ENCODE data around the gene TAF7L.
"Not testable (repeated sequence)": the region's sequence is repeated elsewhere in the genome, so short reads cannot be mapped to it uniquely, and the experiment has no call there.

The TAF7L gene
- total RNA-seq: 0 to 0.44 (median 0) reads per million in 4 experiments

GRCh38 chrX:101290957-101291603 is at the start of gene TAF7L:
Gene TAF7L, minus strand, starts transcription at chrX:101291334. Its CDS starts 3,791 bp downstream, at chrX:101287543.
- DNase-seq: no peak

GRCh38 chrX:101337776-101338271 is 46.7 kb upstream of the TAF7L start:
- DNase-seq: no peak

GRCh38 chrX:101334310-101334709 is 43.2 kb upstream of the TAF7L start:
- not testable (repeated sequence) for DNase-seq

- DNase-seq: not testable (repeated sequence)
Measured at GRCh38 chrX:101326600-101326999, 35.5 kb upstream of the TAF7L start.

GRCh38 chrX:101303790-101304189 is 12.7 kb upstream of the TAF7L start:
- DNase-seq: no peak

GRCh38 chrX:101295603-101296002 is 4.5 kb upstream of the TAF7L start:
- not testable (repeated sequence) for DNase-seq

- no peak for DNase-seq
Measured at GRCh38 chrX:101287402-101287801, 3.7 kb downstream of the TAF7L start.

GRCh38 chrX:101276238-101276637 is 14.9 kb downstream of the TAF7L start:
- no peak for DNase-seq

GRCh38 chrX:101274198-101274597 is 16.9 kb downstream of the TAF7L start:
- no peak for DNase-seq

GRCh38 chrX:101265869-101266428 is 25.2 kb downstream of the TAF7L start:
- no peak for DNase-seq

GRCh38 chrX:101263766-101264165 is 27.4 kb downstream of the TAF7L start:
- no peak for DNase-seq

GRCh38 chrX:101262590-101262989 is 28.5 kb downstream of the TAF7L start:
- DNase-seq: no peak

GRCh38 chrX:101260435-101260834 is 30.7 kb downstream of the TAF7L start:
- no peak for DNase-seq

- no peak for DNase-seq
Measured at GRCh38 chrX:101258259-101258581, 32.9 kb downstream of the TAF7L start.

- DNase-seq: no peak
Measured at GRCh38 chrX:101257448-101258258, 33.5 kb downstream of the TAF7L start.

GRCh38 chrX:101252634-101253033 is 38.5 kb downstream of the TAF7L start:
- no peak for DNase-seq

- no peak for DNase-seq
Measured at GRCh38 chrX:101241531-101241930, 49.6 kb downstream of the TAF7L start.

- no peak for DNase-seq
Measured at GRCh38 chrX:101237041-101237440, 54.1 kb downstream of the TAF7L start.

GRCh38 chrX:101232316-101232715 is 58.8 kb downstream of the TAF7L start:
- DNase-seq: no peak

- DNase-seq: no peak
Measured at GRCh38 chrX:101231080-101231479, 60.1 kb downstream of the TAF7L start.

GRCh38 chrX:101230636-101231035 is 60.5 kb downstream of the TAF7L start:
- DNase-seq: no peak

GRCh38 chrX:101229170-101229569 is 62.0 kb downstream of the TAF7L start:
- DNase-seq: no peak

- DNase-seq: no peak
Measured at GRCh38 chrX:101223226-101223625, 67.9 kb downstream of the TAF7L start.
